CD8-positive, alpha-beta memory T cell (primary cell): Measurements from ENCODE around the gene GMPPA. TPM values are rescaled to one million over a fixed set of nuclear protein-coding genes. Genes with fewer than 3 reads are reported as not detected.

Experiments used
- CTCF ChIA-PET: fragments of 350-600 bp; sonication (Branson Sonifier 250); formaldehyde crosslinking; loops from one replicate; lab custom pipeline; 2021; ENCODE audit warnings: antibody characterized with exemption; lab: Charles Lee
- POLR2A ChIA-PET: fragments of 350-600 bp; sonication (Branson Sonifier 250); formaldehyde crosslinking; loops from one replicate; lab custom pipeline; 2021; ENCODE audit warnings: antibody characterized with exemption; lab: Charles Lee
- DNase-seq, 5 donors: peaks; one replicate each; pipeline versions ENCODE4 v3.0.0 to v3.0.0-alpha.2; 2020 to 2022; ENCODE audit warnings: mixed read lengths in 1 of 5
- H3K27ac ChIP-seq: one replicate; pipeline ENCODE4 v1.7.0; 2013; ENCODE audit warnings: low read depth, mild to moderate bottlenecking, low read length, moderate library complexity
- H3K27me3 ChIP-seq: 2 replicates; pipeline ENCODE4 v1.7.0; 2013; ENCODE audit warnings: low read length, mild to moderate bottlenecking; ENCODE audit not compliant: insufficient read depth, poor library complexity, severe bottlenecking
- H3K36me3 ChIP-seq: 2 replicates; pipeline ENCODE4 v1.7.0; 2013; ENCODE audit warnings: mild to moderate bottlenecking, low read length, moderate library complexity; ENCODE audit not compliant: insufficient read depth
- H3K4me1 ChIP-seq: 2 replicates; pipeline ENCODE4 v1.7.0; 2013; ENCODE audit warnings: mild to moderate bottlenecking, low read length, moderate library complexity; ENCODE audit not compliant: insufficient read depth
- H3K4me3 ChIP-seq: 2 replicates; pipeline ENCODE4 v1.7.0; 2013; ENCODE audit warnings: mild to moderate bottlenecking, low read length
- H3K9me3 ChIP-seq: 2 replicates; pipeline ENCODE4 v1.7.0; 2013; ENCODE audit warnings: mild to moderate bottlenecking, low read length
- H3K27ac Mint-ChIP-seq, 8 donors: one replicate each; pipeline ENCODE4 v1.8.0; 2020 to 2021; ENCODE audit warnings: mixed read lengths in 8 of 8, mild to moderate bottlenecking in 6 of 8, inconsistent platforms in 3 of 8, moderate library complexity in 3 of 8
- H3K27me3 Mint-ChIP-seq, 2 donors: one replicate each; pipeline ENCODE4 v1.8.0; 2020 to 2021; ENCODE audit warnings: mixed read lengths in 2 of 2, mild to moderate bottlenecking in 1 of 2, moderate library complexity in 1 of 2
- H3K36me3 Mint-ChIP-seq, 3 donors: one replicate each; pipeline ENCODE4 v1.8.0; 2020 to 2021; ENCODE audit warnings: mixed read lengths in 3 of 3, inconsistent platforms in 1 of 3, mild to moderate bottlenecking in 1 of 3
- H3K4me1 Mint-ChIP-seq, 3 donors: one replicate each; pipeline ENCODE4 v1.8.0; 2020 to 2021; ENCODE audit warnings: mixed read lengths in 3 of 3, inconsistent platforms in 1 of 3, mild to moderate bottlenecking in 1 of 3
- H3K4me3 Mint-ChIP-seq, 7 donors: one replicate each; pipeline ENCODE4 v1.8.0; 2020 to 2021; ENCODE audit warnings: mixed read lengths in 7 of 7, mild to moderate bottlenecking in 6 of 7, moderate library complexity in 4 of 7, inconsistent platforms in 2 of 7
- H3K9me3 Mint-ChIP-seq, 5 donors: one replicate each; pipeline ENCODE4 v1.8.0; 2020 to 2022; ENCODE audit warnings: mixed read lengths in 5 of 5, mild to moderate bottlenecking in 3 of 5, moderate library complexity in 2 of 5, inconsistent platforms in 1 of 5
- polyA plus RNA-seq: library from polyadenylated mRNA; unstranded; fragments of 300-500 nt; fragmentation: Illumina TruSeq; gene quantifications from one replicate; pipeline ENCODE4 v1.2.3, GENCODE V29; 2021
- total RNA-seq, 2 experiments: library from RNA; stranded (reverse); gene quantifications; one replicate each; pipeline ENCODE4 v1.2.3, GENCODE V29; 2021

Gene GMPPA
- total and polyA plus RNA-seq, 3 experiments from 2014 or later, result 32.5 to 37.1 (median 36.9) TPM

DNA sequence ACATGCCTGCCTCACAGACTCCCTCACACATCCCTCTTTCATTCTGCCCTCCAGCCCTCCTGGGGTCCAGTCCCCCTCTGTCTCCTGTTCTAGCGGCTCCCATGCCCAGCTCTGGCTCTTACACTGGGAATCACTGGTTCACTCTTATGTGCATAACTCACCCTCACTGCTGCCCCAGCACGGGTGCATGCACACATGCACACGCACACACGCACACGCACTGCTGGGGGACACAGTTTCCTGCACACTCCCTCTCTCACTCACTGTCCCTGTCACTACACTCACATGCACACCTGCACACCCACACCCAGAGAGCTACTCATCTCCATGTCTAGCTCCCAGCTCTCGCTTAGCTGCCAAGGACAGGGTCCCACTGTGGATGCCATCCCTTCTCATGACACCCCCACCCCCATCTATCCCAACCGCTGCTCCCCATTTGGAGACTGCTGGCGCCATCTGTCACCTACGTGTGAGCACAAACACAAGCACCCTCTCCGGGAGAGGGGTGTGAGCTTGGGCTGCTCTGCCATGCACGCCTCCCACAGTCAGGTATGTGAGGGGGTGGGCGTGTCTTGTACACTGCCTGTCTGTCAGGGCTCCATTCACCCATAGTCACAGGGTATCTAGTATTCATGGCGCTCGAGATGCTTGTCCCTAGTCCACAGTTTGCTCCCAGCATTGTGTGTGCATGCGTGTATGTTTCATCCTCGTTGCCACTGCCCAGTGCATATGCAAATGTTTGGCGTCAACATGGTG, 17.4 kb downstream of the GMPPA start:
- POLR2A ChIA-PET, result no interaction called here
- H3K27me3 ChIP-seq, result peaks cover 12% of the 10 kb centered on the region

DNA sequence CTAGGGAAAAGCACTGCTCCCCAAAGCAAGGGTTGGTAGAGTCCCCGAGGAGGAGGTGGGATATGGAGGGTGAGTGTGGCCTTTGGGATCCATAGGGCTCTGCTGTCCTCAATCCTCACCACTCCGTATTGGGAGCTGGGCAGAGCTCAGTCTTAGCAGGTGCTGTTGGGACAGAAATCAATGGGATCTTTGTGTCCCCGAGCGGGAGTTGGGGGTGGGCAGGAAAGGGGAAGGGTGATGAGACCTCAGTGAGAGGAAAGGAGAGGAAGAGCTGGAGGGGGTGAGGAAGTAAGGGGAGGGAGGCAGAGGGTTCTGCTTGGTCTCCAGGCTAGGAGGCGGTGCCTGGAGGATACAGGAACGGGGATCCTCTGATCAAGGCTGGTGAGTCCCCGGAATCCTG, 18.2 kb downstream of the GMPPA start:
- peaks cover 0 to 4% (median 0%) of the 10 kb centered on the region in 3 donors for H3K36me3 Mint-ChIP-seq
- ChIA-PET CTCF (no interaction called here), POLR2A (no interaction called here)
- H3K27ac Mint-ChIP-seq, result no peak overlapping the region
- Histone ChIP-seq H3K4me3 (no peak overlapping the region), H3K27me3 (peaks cover 12% of the 10 kb centered on the region), H3K36me3 (no peaks in the 10 kb centered on the region), H3K4me1 (no peaks in the 10 kb centered on the region), H3K9me3 (no peaks in the 10 kb centered on the region), H3K27ac (peak overlapping the region; percentile 47)
- peaks cover 65 to 90% of the 10 kb centered on the region in 2 donors for H3K27me3 Mint-ChIP-seq
- peaks cover 13 to 29% (median 13%) of the 10 kb centered on the region in 3 donors for H3K4me1 Mint-ChIP-seq
- H3K4me3 Mint-ChIP-seq, result no peak overlapping the region
- peaks cover 0 to 2% (median 0%) of the 10 kb centered on the region in 5 donors for H3K9me3 Mint-ChIP-seq
- no peak for DNase-seq

More for the DNA sequence above, 17.4 kb downstream of the GMPPA start:
- no peak for DNase-seq
- Histone ChIP-seq H3K9me3 (no peaks in the 10 kb centered on the region), H3K4me3 (no peak overlapping the region), H3K4me1 (no peaks in the 10 kb centered on the region), H3K36me3 (no peaks in the 10 kb centered on the region), H3K27ac (peak overlapping the region; percentile 47)
- Mint-ChIP-seq H3K27ac (peak overlapping the region in 1 of 8 donors; percentile 48), H3K9me3 (peaks cover 0 to 2% (median 0%) of the 10 kb centered on the region in 5 donors), H3K36me3 (peaks cover 0 to 4% (median 0%) of the 10 kb centered on the region in 3 donors), H3K27me3 (peaks cover 63 to 89% of the 10 kb centered on the region in 2 donors), H3K4me1 (peaks cover 9 to 26% (median 10%) of the 10 kb centered on the region in 3 donors), H3K4me3 (no peak overlapping the region)
- CTCF ChIA-PET, result no interaction called here

DNA sequence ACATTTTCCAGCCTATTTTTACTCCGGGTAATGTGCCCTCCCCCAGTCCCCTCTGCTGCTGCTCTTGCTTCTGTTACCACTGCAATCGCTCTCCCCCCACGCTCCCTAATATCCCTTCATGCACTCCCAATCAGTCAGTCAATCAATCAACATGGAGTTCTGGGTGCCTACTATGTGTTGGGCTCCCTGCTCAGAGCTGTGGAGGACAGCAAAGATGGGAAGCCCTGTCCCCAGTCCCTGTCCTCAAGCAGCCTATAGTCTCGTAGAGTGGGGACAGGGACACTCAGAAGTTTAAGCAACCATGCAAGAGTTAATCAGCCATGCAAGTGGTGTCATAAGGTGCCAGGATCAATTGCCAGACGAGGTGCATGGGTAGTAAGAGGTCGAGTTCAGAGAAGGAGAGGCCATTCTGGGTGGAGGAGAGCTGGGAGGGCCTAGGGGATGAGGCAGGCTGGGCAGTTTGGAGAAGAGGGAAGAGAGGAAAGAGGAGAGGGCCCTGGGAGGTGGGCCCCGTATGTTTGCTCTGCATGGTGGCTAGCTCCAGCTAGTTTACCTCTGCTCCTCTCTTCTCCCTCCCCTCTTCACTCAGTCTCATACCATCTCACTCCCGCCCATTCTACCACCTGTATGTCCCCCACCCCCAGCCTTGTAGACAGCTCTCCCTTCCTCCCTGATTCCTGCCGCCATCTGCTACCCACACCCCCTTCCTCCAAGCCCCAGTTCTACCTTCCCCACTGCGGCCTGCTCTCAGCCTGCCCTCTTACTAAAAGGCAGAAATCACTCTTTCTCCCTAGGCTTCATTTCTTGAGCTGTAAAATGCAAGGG, 19.5 kb downstream of the GMPPA start:
- Mint-ChIP-seq H3K4me3 (no peak overlapping the region), H3K36me3 (peaks cover 0 to 4% (median 0%) of the 10 kb centered on the region in 3 donors), H3K27me3 (peaks cover 61 to 86% of the 10 kb centered on the region in 2 donors), H3K27ac (no peak overlapping the region), H3K9me3 (peaks cover 0 to 2% (median 0%) of the 10 kb centered on the region in 5 donors), H3K4me1 (peaks cover 13 to 27% (median 18%) of the 10 kb centered on the region in 3 donors)
- Histone ChIP-seq H3K9me3 (no peaks in the 10 kb centered on the region), H3K4me1 (no peaks in the 10 kb centered on the region), H3K36me3 (no peaks in the 10 kb centered on the region), H3K27me3 (peaks cover 10% of the 10 kb centered on the region), H3K4me3 (no peak overlapping the region), H3K27ac (peak overlapping the region; percentile 31)
- CTCF ChIA-PET, result interaction anchor here (4.8 kb wide), 1 partner anchor 12 kb away, joined by 37 read pairs; no protein-coding TSS in a partner anchor
- POLR2A ChIA-PET, result no interaction called here
- no peak for DNase-seq

DNA sequence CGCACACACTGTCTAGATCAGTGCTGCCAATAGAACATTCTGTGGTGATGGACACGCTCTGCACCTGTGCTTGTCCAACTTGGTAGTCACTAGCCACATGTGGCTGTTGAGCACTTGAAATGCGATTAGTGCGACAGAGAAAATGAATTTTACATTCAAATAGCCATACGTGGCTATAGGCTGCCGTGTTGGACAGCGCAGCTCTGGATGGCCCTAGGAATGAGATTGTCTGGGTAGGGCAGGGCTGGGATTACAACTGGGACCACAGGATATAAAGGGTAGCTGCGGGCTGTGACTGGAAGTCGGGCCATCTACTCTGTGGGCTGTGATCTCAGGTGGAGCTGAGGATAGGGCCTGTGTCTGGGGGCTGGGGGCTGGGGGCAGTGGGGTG, 20.8 kb downstream of the GMPPA start:
- Histone ChIP-seq H3K36me3 (no peaks in the 10 kb centered on the region), H3K9me3 (no peaks in the 10 kb centered on the region), H3K4me1 (peaks cover 4% of the 10 kb centered on the region), H3K27me3 (peaks cover 17% of the 10 kb centered on the region), H3K27ac (no peak overlapping the region), H3K4me3 (no peak overlapping the region)
- Mint-ChIP-seq H3K27me3 (peaks cover 64 to 86% of the 10 kb centered on the region in 2 donors), H3K36me3 (peaks cover 0 to 4% (median 0%) of the 10 kb centered on the region in 3 donors), H3K27ac (peak overlapping the region in 1 of 8 donors; percentile 34), H3K4me3 (no peak overlapping the region), H3K4me1 (peaks cover 9 to 20% (median 14%) of the 10 kb centered on the region in 3 donors), H3K9me3 (peaks cover 0 to 2% (median 0%) of the 10 kb centered on the region in 5 donors)
- POLR2A ChIA-PET, result no interaction called here
- no peak for DNase-seq
- CTCF ChIA-PET, result interaction anchor here (0.6 to 4.8 kb wide), 4 partner anchors 11 to 117 kb away, joined by 3 to 37 read pairs (median 4); no protein-coding TSS in a partner anchor

DNA sequence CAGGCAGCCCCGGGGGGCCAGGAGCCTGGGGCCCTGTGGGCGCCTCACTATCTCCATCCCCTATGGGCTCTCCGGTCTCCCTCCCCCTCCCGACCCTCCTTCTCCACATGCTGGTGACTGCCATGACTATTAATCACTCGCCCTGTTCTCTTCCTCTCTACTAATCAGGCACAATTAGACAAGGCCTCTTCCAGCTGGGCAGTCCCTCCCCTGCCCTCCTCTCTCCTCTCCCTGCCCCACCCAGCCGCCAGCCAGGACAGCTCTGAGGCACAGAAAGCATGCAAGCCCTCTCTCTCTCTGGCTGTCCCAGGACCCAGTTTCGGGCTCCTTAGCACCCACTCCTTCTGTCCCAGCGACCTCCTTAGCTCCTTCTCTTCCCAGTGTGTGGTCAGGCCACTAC, 21.4 kb downstream of the GMPPA start:
- H3K27me3 ChIP-seq, result peaks cover 21% of the 10 kb centered on the region
- peaks cover 0 to 2% (median 0%) of the 10 kb centered on the region in 5 donors for H3K9me3 Mint-ChIP-seq
- H3K36me3 Mint-ChIP-seq, result peaks cover 0 to 4% (median 0%) of the 10 kb centered on the region in 3 donors
- H3K36me3 ChIP-seq, result no peaks in the 10 kb centered on the region
- H3K4me1 Mint-ChIP-seq, result peaks cover 9 to 17% (median 14%) of the 10 kb centered on the region in 3 donors
- H3K27ac ChIP-seq, result peak overlapping the region; percentile 16
- peaks cover 67 to 88% of the 10 kb centered on the region in 2 donors for H3K27me3 Mint-ChIP-seq
- no peak for DNase-seq
- H3K4me3 ChIP-seq, result no peak overlapping the region
- H3K9me3 ChIP-seq, result no peaks in the 10 kb centered on the region
- H3K27ac Mint-ChIP-seq, result peak overlapping the region in 1 of 8 donors; percentile 45
- H3K4me1 ChIP-seq, result peaks cover 4% of the 10 kb centered on the region
- H3K4me3 Mint-ChIP-seq, result no peak overlapping the region
- ChIA-PET POLR2A (no interaction called here), CTCF (interaction anchor here (1.0 to 4.8 kb wide), 4 partner anchors 11 to 25 kb away, joined by 3 to 37 read pairs (median 4); a partner anchor contains a TSS)

GRCh38 chr2:219521066-219521880, 22.6 kb downstream of the GMPPA start:
- Histone ChIP-seq H3K4me3 (no peak overlapping the region), H3K27me3 (peaks cover 26% of the 10 kb centered on the region), H3K36me3 (no peaks in the 10 kb centered on the region), H3K9me3 (no peaks in the 10 kb centered on the region), H3K4me1 (peaks cover 4% of the 10 kb centered on the region), H3K27ac (peak overlapping the region; percentile 51)
- Mint-ChIP-seq H3K9me3 (no peaks in the 10 kb centered on the region), H3K27me3 (peaks cover 67 to 88% of the 10 kb centered on the region in 2 donors), H3K36me3 (peaks cover 0 to 4% (median 0%) of the 10 kb centered on the region in 3 donors), H3K4me1 (peaks cover 9 to 14% (median 14%) of the 10 kb centered on the region in 3 donors), H3K27ac (no peak overlapping the region), H3K4me3 (peak overlapping the region in 2 of 7 donors; percentile 24 to 75)
- DNase-seq, result no peak
- ChIA-PET CTCF (interaction anchor here (0.6 to 4.8 kb wide), 6 partner anchors 9 to 118 kb away, joined by 3 to 37 read pairs (median 3); a partner anchor contains a TSS), POLR2A (no interaction called here)
